ENCODE data around the gene ARHGAP25. TPM values are rescaled to one million over a fixed set of nuclear protein-coding genes. Genes with fewer than 3 reads are reported as not detected.
A peak's percentile ranks its signal among the peaks of the same experiment; 100 is the strongest.

Gene ARHGAP25
- total RNA-seq, 1 donor from 2014 or later = 2.5 TPM

DNA sequence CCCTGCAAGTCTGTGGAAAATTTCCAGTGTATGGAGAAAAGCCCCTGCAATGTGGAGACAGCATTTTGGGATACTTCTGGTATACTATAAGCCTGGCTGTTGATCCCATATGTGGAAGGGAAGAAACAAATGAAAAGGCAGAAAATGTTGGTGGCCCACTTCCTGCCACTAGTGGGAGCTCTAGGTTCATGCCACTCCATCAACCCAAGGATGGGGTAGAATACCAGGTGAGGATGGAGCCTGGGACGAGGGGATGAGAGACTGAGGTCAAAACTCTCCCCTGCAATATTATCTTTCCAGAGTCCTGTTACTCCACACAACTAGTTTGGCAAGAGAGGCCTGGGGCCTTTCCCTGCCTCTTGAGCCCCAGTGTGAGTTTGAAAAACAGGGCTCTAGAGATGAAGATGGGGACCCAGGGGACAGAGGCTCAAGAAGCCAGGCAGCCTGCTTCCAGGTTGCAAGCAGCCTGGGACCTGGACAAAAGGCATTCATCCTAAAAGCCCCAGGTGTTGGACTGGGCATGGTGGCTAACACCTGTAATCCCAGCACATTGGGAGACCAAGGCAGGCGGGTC is 104.7 kb downstream of the ARHGAP25 start:
- Mint-ChIP-seq H3K9me3 (no peaks in the 10 kb centered on the region), H3K27me3 (ENCODE audit: low read depth) (peaks cover under 1% of the 10 kb centered on the region), H3K27ac (ENCODE audit: unreplicated experiment) (no peak overlapping the region), H3K4me1 (no peaks in the 10 kb centered on the region), H3K4me3 (no peak overlapping the region), H3K36me3 (ENCODE audit: low read depth) (no peaks in the 10 kb centered on the region)
- no peak for DNase-seq (ENCODE audit: low read depth, low spot score)
- TF ChIP-seq, protein P1, sequence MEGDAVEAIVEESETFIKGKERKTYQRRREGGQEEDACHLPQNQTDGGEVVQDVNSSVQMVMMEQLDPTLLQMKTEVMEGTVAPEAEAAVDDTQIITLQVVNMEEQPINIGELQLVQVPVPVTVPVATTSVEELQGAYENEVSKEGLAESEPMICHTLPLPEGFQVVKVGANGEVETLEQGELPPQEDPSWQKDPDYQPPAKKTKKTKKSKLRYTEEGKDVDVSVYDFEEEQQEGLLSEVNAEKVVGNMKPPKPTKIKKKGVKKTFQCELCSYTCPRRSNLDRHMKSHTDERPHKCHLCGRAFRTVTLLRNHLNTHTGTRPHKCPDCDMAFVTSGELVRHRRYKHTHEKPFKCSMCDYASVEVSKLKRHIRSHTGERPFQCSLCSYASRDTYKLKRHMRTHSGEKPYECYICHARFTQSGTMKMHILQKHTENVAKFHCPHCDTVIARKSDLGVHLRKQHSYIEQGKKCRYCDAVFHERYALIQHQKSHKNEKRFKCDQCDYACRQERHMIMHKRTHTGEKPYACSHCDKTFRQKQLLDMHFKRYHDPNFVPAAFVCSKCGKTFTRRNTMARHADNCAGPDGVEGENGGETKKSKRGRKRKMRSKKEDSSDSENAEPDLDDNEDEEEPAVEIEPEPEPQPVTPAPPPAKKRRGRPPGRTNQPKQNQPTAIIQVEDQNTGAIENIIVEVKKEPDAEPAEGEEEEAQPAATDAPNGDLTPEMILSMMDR (conservative IDR thresholded peaks at IDR 0.05) = peak; percentile 48

DNA sequence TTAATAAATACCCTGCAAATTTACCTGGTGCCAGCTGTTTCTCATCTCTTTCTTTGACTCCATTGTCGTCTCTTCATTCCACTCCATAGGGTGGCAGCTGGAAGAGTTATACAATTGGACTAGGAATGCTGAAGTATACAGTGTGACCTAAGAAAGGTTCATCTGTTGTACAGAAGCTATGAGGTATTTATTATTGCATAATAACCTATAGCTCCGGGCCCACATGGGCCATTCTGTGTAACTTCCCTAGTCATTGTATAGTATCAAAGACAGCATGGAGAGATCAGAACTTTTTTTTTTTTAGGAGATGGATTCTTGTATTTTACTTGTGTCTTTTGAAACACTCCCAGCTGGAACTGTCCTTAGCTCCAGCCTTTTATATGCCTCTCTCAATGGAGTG is 110.4 kb downstream of the ARHGAP25 start:
- TF ChIP-seq, protein P1 (conservative IDR thresholded peaks at IDR 0.05) = no peak
- H3K36me3 Mint-ChIP-seq (ENCODE audit: low read depth) = no peaks in the 10 kb centered on the region
- no peak for DNase-seq (ENCODE audit: low read depth, low spot score)
- no peak overlapping the region for H3K4me3 Mint-ChIP-seq
- H3K4me1 Mint-ChIP-seq = no peaks in the 10 kb centered on the region
- peaks cover 22% of the 10 kb centered on the region for H3K27me3 Mint-ChIP-seq (ENCODE audit: low read depth)
- no peaks in the 10 kb centered on the region for H3K9me3 Mint-ChIP-seq
- no peak overlapping the region for H3K27ac Mint-ChIP-seq (ENCODE audit: unreplicated experiment)

DNA sequence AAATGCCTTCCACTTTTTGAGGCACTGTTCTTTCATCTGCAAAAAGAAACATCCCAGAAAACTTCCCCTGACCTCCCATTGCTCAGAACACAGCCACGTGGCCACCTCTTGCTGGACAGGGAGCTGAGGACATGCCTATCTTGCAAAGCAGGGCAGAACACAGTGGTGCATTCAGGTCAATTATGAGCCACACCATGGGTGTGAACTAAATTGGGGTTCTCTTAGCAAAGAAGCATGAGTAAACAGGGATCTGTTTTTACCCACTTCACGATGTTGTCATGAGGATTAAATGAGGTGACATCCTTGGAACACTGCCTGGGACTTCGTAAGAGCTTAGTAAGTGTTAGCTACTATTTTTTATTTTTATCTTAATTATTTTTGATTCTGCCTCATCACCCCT is 111.5 kb downstream of the ARHGAP25 start:
- DNase-seq (ENCODE audit: low read depth, low spot score) = no peak

DNA sequence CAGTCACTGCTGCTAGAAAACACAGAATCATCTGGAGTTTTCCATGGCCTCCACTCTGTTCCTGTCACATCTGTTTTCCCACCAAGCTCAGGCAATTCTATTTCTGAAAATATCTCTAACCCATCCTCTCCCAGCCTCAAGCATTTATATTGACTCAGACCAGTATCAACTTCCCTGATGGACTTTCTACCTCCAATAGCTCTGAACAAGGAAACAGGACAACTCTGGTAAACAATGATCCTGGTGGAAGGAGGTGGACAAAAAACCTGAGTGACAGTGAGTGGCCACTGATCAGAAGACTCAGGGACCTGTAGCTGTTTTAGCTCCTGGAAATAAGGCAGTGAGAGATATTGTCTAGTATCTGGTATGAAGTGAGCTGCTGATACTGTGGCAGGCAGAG is 113.1 kb downstream of the ARHGAP25 start:
- H3K9me3 Mint-ChIP-seq = no peaks in the 10 kb centered on the region
- H3K27me3 Mint-ChIP-seq (ENCODE audit: low read depth) = peaks cover 22% of the 10 kb centered on the region
- no peak overlapping the region for H3K27ac Mint-ChIP-seq (ENCODE audit: unreplicated experiment)
- no peak overlapping the region for H3K4me3 Mint-ChIP-seq
- DNase-seq (ENCODE audit: low read depth, low spot score) = no peak
- no peaks in the 10 kb centered on the region for H3K36me3 Mint-ChIP-seq (ENCODE audit: low read depth)
- TF ChIP-seq, protein P1 (conservative IDR thresholded peaks at IDR 0.05) = no peak
- H3K4me1 Mint-ChIP-seq = no peaks in the 10 kb centered on the region

More for the DNA sequence above, 111.5 kb downstream of the ARHGAP25 start:
- no peaks in the 10 kb centered on the region for H3K4me1 Mint-ChIP-seq
- TF ChIP-seq, protein P1 (conservative IDR thresholded peaks at IDR 0.05) = no peak
- no peaks in the 10 kb centered on the region for H3K9me3 Mint-ChIP-seq
- no peak overlapping the region for H3K27ac Mint-ChIP-seq (ENCODE audit: unreplicated experiment)
- H3K27me3 Mint-ChIP-seq (ENCODE audit: low read depth) = peaks cover 22% of the 10 kb centered on the region
- H3K36me3 Mint-ChIP-seq (ENCODE audit: low read depth) = no peaks in the 10 kb centered on the region
- no peak overlapping the region for H3K4me3 Mint-ChIP-seq

DNA sequence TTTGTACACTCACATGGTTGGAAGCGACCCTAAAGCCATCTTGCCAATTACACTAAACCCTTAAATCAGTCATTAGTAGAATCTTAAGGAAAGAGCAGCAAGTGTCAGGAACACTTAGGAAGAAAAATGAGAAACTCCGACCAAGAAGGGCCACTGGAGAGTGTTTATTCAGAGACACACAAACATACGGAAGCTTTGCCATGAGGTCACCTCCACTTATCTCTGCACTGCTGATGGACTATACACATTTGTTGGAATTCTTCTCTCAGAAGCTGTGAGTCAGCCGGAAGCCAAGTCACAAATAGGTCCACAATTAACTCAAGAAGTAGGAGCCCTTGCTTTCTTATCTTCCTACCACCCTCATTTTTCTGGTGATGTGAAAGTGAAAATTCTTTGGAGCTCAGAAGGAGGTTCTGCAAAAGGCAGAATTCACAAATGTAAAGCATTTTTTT is 115.0 kb downstream of the ARHGAP25 start:
- no peaks in the 10 kb centered on the region for H3K36me3 Mint-ChIP-seq (ENCODE audit: low read depth)
- TF ChIP-seq, protein P1 (conservative IDR thresholded peaks at IDR 0.05) = no peak
- no peak overlapping the region for H3K4me3 Mint-ChIP-seq
- no peaks in the 10 kb centered on the region for H3K9me3 Mint-ChIP-seq
- H3K27ac Mint-ChIP-seq (ENCODE audit: unreplicated experiment) = no peak overlapping the region
- no peak for DNase-seq (ENCODE audit: low read depth, low spot score)
- H3K27me3 Mint-ChIP-seq (ENCODE audit: low read depth) = peaks cover 20% of the 10 kb centered on the region
- no peaks in the 10 kb centered on the region for H3K4me1 Mint-ChIP-seq

Measured in neural crest cell (in vitro differentiated cells).